Endometrial microvascular endothelial cells (primary cell): Measurements from ENCODE around the gene ARHGEF4. TPM values are rescaled to one million over a fixed set of nuclear protein-coding genes. Genes with fewer than 3 reads are reported as not detected.

Experiments
- in situ Hi-C: cut with HindIII; loops from 2 replicates; pipeline ENCODE4 v1.10.0; 2017; ENCODE audit warnings: low sequenced_read_pairs, low pct_unique_long_range_greater_than_20kb; ENCODE audit errors: inconsistent ontology term
- total RNA-seq: library from RNA; depleted of rRNA; stranded (reverse); fragments of >200 nt; gene quantifications from one replicate; pipeline ENCODE4 v1.2.3, GENCODE V29; 2015; ENCODE audit errors: inconsistent ontology term

The ARHGEF4 gene
- total RNA-seq, 1 donor from 2014 or later, result not detected

DNA sequence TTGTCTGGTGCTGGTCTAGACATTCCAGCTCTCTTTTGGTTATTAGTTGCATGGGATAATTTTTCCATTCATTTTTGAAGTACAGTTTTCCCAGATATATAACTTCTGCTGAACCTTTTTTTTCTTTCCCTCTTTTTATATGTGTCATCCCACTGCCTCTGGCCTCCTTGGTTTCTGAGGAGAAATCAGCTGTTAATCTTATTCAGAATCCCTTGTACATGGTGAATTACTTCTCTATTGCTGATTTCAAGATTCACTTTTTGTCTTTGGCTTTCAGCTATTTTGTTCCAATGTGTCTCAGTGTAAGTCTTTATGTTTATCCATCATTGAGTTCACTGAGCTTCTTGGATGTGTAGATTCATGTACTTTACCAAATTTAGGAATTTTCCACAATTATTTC lies 99.7 kb downstream of the ARHGEF4 start:
- in situ Hi-C loops, result no loop called here

DNA sequence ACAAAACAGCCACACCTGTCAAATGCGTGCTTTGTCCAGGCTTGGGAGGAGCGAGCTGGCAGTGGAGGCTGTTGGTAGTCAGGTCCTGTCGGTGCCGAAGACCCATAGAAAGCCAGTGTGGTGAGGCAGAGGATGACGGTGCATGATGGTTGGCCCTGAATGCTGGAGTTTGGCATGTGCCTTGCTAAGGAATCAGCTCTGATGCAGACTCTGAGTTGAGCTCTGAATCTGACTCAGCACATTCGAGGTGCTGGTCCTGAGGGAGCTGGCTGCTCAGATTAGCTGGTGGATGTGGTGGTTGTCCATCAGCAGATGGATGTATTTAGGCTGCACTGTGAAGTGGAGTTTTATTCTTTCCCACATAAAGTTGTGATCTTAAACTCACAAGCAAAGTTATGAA lies 111.3 kb downstream of the ARHGEF4 start:
- in situ Hi-C loops, result no loop called here

DNA sequence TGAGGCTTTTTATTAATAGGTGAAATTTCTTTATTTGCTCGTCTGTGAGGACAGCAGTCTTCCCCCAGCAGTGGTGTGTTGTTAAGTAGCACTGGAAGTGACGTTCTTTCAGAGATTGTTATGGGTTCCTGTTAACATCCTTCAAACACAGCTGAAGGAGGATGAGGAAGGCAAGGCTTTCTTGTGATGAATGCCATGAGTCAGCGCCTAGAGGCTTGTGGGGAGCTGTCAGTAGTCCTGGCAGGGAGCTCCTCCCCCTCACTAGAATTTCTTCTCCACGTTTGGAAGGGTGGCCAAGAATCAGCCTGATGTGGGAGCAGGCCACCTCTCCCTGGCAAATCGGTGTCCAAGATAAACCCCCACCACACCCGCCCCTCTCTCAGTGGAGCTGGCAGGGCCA lies 113.2 kb downstream of the ARHGEF4 start:
- in situ Hi-C loops, result no loop called here

DNA sequence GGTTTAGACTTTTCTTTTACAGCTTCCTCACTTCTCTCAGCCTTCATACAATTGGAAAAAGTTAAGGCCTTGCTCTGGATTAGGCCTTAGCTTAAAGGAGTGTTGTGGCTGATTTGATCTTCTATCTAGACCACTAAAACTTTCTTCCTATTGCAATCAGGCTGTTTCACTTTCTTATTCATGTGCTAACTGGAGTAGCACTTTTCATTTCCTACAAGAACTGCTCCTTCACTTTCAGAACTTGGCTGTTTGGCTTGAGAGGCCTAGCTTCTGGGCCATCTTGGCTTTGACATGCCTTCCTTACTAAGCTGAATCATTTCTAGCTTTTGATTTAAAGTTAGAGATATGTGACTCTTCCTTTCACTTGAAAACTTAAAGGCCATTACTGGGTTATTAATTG lies 114.3 kb downstream of the ARHGEF4 start:
- in situ Hi-C loops, result no loop called here

DNA sequence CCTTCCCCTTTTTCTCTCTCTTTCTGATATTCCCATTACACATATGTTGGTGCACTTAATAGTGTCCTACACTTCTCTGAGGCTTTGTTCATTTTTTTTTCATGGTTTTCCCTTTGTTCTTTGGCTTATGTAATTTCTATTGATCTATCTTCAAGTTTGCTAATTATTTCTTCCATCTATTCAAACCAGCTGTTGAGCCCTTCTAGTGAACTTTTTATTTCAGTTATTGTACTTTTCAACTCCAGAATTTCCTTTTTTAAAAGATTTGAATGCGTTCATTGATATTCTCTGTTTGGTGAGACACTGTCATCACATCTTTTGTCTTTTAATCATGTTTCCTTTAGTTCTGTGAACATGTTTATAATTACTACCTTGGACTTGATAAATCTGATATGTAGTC lies 118.2 kb downstream of the ARHGEF4 start:
- in situ Hi-C loops, result no loop called here

DNA sequence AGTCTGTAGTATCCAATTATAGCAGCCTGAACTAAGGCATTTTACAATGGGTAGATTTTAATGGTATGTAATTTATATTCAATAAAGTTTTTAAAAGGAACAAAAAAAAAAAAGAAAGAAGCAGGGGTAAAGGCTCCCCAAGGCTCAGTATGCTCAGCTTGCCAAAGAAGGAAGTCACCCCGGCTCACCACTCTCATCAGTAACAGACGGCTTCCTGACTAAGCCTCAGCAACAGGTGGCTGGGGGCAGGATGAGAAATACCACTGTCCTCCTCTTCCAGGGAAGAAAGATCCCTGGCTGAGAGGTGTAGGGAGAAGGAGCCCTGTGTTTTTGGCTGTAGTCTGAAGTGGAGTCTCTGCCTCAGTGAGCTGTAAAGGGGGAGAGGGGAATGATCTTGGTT lies 121.2 kb downstream of the ARHGEF4 start:
- in situ Hi-C loops, result no loop called here

DNA sequence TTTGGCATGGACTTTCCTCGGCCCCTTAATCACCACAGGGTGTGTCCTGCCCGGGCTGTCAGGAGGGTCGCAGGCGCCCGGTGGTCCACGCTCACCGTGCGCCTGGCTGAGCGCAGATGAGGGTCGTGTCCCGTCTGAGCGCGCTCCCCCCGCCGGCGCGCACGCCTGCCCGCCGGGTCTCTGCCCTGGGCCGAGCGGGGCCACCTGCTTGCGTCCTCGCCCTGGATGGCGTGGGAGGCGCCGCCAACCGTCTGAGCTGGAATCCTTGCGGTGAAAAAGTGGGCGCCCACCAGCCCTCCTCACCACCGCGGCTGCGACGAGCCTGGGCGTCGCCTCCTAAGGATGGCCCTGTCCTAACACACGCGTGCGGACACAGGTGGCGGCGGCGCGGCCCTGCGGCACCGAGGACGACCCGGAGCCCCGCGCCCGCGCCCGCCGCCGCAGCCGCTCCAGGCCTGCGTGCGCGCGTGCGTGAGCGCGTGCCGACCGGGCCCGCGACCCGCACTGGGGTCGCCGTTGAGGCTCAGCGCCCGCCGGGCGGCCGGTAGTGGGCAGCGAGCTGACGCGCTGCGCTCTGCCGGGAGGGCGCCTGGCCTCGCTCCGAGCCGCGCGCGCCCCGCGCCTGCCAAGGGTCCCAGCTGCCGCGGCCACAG lies 126.6 kb downstream of the ARHGEF4 start:
- in situ Hi-C loops, result no loop called here

DNA sequence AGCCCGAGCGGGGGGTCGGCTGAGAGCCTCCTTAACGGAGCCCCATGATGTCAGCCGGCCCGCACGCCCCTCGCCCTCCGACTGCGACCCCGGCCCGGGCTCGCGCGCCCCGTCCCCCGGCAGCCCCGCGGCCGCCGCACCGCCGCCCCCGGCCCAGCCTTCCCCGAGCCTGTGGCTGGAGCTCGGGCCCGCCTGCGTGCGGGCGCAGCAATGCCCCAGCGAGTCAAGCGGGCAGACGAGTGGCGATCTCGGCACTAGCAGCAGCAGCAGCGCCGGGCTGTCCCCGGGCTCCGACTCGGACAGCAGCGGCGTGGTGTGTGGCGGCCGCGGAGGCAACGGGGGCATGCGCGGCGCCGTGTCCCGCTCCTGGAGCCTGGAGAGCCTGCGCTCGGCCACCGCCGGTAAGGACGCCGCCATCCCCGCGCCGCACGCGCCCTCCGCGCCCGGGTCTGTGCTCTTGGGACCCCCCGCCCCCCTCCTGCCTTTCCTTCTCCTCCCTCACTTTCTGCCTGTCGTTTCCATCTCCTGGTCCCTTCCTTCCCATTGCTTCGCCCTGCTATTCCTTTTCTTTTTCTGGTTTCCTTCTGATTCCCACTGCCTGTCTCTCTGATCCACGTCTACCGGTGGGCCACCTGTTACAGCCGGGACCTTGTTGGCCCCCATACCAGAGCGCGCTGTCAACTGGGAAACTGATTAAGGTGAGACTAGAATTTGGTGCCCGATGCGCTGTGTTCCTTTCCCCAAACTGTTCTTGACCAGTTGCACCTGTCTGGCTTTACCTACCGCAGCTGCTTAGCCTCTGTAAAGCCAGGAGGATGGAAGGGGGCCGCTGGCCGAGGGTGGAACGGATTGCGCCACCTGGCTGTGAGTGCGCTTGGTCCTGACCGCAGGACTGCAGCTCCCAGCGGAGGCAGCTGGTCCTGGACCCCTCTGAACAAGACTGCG lies 127.4 kb downstream of the ARHGEF4 start:
- in situ Hi-C loops, result no loop called here

DNA sequence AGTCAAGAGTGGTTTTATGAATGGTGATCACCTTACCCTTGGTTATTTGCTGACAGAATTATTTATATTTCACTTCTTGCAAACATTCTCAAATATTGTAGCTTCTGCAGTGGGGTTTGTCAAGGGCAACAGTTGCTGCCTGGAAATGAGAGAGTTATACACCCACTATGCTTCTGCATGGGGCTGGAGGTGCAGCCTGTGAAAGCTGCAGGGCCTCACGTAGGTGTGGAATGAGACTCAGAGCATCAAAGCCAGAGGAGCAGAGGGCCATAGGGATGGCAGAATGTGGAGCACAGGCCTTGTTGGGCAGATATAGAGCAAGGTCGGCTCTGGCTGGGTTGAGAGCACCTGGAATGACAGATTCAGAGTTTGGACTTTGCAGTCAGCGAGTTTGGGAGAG lies 128.2 kb downstream of the ARHGEF4 start:
- in situ Hi-C loops, result no loop called here

DNA sequence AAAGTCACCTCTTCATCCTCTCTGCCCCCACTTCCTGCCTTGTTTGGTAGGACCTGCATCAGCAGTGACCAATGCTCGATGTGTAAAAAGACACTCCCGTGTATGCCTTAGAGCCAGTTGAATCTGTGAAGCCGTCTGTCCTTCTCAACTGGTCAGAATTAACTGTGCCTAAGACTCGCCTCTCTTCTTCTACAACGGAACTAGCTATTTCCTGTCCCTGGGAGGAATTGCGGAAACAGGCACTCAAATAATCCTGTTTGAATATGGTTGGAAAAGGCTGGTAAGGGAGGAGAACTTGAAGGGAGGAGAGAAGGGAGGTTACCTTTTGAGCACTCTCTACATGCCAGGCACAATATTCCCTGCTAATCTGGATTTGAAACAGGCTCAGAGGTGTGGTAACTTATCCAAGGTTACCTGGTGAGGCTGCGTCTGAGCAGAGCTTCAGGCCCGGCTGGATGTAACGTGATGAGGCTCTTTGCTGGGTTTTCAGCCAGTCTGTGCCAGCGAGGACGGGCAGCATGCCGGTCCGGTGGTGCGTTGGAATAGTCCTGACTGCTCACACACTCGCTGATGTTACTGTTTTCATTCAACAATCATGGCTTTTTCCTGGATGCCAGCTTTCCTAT lies 129.5 kb downstream of the ARHGEF4 start:
- in situ Hi-C loops, result no loop called here

DNA sequence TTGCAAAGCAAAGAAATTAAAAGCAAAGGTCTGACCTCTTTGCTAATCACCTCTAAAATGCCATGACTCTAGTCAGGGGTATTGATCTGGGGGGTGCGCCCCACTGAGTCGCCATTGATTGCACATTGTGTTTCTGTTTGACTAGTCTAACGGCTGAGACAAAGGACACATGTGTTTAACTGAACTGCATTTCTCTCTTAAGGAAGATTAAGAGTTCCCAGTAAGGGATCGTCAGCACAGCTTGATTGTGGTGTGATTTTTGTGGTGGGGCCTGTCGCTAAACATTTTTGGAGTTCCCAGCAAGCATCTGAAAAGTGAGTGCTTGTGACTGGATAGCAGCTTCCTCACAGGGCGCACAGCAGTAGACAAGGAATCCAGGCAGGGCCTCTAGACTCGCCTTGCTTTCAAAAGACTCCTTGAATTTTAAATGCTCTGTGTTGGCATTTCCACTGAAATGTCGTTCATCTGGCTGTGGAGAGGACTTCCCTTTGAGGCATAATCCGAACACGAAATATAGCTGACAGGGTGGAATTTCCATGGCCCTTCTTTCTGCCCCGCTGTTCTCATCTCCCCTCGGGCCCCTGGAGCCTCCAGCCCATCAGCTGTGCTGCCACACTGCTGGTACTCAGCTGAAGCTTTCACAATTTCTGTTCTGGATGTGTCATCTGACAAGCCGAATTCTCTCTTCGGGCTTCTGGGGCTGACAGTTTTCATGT lies 130.2 kb downstream of the ARHGEF4 start:
- in situ Hi-C loops, result no loop called here

DNA sequence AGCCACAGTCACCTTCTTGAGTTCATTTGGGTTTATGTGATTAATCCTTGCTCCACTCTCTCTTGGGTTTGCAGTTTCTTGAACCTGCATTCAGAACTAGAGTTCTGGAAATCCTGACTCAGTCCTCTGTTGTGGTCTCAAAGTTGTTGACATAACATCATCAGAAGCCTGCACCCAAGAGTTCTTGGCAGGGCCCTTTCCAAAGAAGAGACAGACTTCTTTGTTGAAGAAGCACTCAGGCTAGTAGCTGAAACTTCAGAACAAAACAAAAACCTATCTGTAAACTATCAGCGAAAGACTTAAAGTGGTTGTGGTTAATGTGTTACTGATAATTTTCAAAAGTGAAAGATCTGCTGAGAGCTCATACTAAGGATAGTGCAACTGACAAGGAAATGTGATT lies 135.7 kb downstream of the ARHGEF4 start:
- in situ Hi-C loops, result no loop called here

DNA sequence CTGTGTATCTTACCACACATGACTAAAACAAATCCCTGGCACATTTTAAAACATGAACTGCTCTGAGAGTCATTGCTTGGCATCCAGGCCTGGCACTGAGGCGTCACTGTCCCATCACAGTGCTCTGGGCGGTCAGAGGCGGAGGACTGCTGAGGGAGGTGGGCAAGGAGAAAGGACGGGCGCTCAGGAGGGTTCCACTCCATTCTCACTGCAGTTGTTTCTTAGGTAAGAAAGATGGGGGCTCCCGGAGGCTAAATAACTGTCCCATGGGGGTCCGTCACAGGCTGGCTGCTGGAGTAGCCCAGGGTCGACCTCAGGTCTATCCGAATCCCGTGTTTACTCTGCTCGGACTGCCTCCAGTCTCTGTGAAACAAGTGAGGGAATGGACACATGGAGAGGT lies 139.0 kb downstream of the ARHGEF4 start:
- in situ Hi-C loops, result no loop called here

DNA sequence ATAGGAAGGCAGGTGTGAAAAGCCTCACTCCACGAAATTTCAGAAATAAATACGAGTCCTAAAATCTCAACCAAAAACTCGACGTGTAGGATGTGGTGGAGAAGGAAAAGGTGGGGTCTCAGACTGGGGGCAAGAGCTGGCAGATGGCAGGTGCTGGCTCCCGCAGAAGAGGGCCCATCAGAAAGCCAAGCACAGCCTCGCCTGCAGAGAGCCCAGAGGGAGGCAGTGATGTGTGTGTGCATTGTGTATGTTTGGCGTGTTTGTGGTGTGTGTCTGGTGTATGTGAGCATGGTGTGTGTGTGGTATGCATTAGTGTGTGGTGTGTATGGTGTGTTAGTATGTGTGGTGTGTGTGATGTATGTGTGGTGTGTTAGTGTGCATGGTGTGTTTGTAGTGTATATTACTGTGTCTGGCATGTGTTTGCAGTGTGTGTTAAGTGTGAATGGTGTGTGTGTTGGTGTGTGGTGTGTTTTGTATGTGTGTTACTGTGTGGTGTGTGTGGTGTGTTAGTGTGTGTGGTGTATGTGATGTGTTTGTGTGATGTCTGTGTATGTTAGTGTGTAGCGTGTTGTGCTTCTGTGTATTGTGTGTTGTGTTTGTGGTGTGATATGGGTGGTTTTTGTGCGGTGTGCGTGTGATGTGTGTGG lies 140.0 kb downstream of the ARHGEF4 start:
- in situ Hi-C loops, result no loop called here

DNA sequence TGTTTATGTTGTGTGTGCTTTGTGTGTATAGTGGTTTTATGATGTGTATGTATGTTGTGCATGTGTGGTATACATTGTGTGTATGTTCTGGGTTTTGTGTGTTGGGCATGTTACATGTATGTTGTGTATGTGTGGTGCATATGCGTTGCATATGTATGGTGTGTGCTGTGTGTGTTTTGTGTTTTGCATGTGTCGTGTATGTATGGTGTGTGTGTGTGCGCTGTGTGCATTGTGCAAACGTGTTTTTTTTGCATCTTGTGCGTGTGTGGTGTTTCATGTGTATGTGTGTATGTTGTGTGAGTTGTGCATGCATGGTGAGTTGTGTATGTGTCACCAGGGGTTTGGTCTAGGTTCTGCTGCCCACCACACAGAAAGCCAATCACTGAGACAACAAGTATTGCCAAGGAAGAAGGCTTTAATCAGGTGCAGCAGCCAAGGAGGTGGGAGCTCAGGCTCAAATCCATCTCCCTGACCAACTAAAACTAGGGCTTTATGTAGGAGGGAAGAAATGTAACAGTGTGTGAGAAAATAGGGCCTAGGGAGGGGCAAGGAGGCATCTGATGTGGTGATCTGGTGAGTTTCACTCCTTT lies 140.8 kb downstream of the ARHGEF4 start:
- in situ Hi-C loops, result no loop called here

DNA sequence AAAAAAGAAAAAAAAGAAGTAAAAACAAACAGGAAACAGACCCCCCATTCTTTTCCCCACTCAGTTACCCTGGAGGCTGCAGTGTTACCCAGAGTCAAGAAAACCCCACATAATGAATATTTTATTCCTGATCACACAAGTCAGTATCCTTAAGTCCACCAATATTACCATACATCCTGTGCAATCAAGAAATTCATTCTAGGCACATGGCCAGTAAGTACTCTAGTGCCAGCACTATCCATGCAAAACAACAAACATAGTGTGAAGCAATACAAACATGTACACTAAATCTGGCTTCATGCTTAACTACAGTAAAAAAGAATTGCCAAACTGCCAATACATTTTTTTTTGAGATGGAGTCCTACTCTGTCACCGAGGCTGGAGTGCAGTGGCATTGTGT lies 145.0 kb downstream of the ARHGEF4 start:
- in situ Hi-C loops, result no loop called here

DNA sequence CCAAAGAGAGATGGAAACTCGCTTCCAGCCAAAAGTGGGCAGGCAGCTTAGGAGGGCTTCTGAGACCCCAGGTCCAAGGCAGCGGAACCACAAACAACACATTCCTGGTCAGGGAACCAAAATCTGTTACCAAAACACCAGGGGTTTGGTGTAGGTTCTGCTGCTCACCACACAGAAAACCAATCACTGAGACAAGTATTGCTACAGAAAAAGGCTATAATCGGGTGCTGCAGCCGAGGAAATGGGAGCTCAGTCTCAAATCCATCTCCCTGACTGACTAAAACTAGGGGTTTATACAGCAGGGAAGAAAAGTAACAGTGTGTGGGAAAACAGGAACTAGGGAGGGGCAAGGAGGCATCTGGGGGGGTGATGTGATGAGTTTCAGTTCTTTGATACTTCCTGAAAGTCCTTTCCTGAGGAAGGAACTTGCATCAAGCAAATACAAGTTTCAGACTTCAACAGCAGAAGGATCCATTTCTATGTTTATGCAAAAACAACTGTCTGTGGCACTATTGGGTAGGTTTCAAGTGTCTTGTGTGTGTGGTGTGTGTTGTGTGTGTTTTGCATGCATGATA lies 148.6 kb downstream of the ARHGEF4 start:
- in situ Hi-C loops, result no loop called here
